HL-60 (cell line): ENCODE measurements around the gene DDX52.

Experiments used
- CTCF ChIP-seq: IDR thresholded peaks from one replicate; pipeline ENCODE4 v1.5.1; 2011; ENCODE audit warnings: low read length, control low read depth, inconsistent platforms; ENCODE audit not compliant: insufficient read depth
- GABPA ChIP-seq: IDR thresholded peaks from 2 replicates; pipeline ENCODE4 v1.6.1; 2012; ENCODE audit warnings: low read depth
- POLR2AphosphoS5 ChIP-seq: IDR thresholded peaks from 2 replicates; pipeline ENCODE4 v1.6.1; 2012; ENCODE audit warnings: low read depth
- REST ChIP-seq: IDR thresholded peaks from 2 replicates; pipeline ENCODE4 v1.6.1; 2012; ENCODE audit warnings: low read depth; ENCODE audit not compliant: insufficient replicate concordance
- SPI1 ChIP-seq: IDR thresholded peaks from 2 replicates; pipeline ENCODE4 v1.6.1; 2012; ENCODE audit warnings: low read depth, mild to moderate bottlenecking, borderline replicate concordance

GRCh38 chr17:37567137-37567536 lies 76.1 kb downstream of the DDX52 start:
- TF ChIP-seq CTCF (no peak), POLR2AphosphoS5 (no peak), SPI1 (no peak), REST (no peak), GABPA (no peak)
